GM12878 (cell line): ENCODE data around the gene CNNM3. TPM values are rescaled to one million over a fixed set of nuclear protein-coding genes. Genes with fewer than 3 reads are reported as not detected.

Experiments used
- ATAC-seq: fragments of 200-7000 bp; cut with Tn5 transposase; 3 replicates; pipeline ENCODE4 v1.9.1; 2020; ENCODE audit warnings: mild to moderate bottlenecking, moderate library complexity
- BruUV-seq: library from RNA; stranded (reverse); fragments of 400-500 nt; replicated peaks from 2 replicates; lab custom pipeline; 2021; lab: Mats Ljungman, UMichigan
- CTCF ChIA-PET: fragments of 300-600 bp; sonication (Branson Sonifier 250); formaldehyde crosslinking; extraction: SDS; loops from one replicate; lab custom pipeline; 2021; ENCODE audit warnings: inconsistent platforms; lab: Yijun Ruan, JAX
- POLR2A ChIA-PET: fragments of 350-600 bp; formaldehyde crosslinking; extraction: SDS; loops from one replicate; lab custom pipeline; 2021; ENCODE audit warnings: inconsistent platforms; lab: Charles Lee
- RAD21 ChIA-PET: fragments of 300-600 bp; sonication (Branson Sonifier 250); formaldehyde crosslinking; loops from one replicate; lab custom pipeline; 2023; ENCODE audit warnings: antibody characterized with exemption; ENCODE audit not compliant: unreplicated experiment; lab: Charles Lee
- SMC1A ChIA-PET: fragments of 300-600 bp; sonication (Branson Sonifier 250); formaldehyde crosslinking; loops from one replicate; lab custom pipeline; 2023; ENCODE audit not compliant: unreplicated experiment, uncharacterized antibody; lab: Charles Lee
- DNase-seq: peaks from one replicate; pipeline ENCODE4 v3.0.0-alpha.2; 2011; ENCODE audit warnings: low read depth, low spot score
- FAIRE-seq: peaks from 3 replicates; lab custom pipeline; 2011; peaks lifted over from hg19 to GRCh38; lab: Jason Lieb, UNC
- H2AFZ ChIP-seq: 2 replicates; pipeline ENCODE4 v1.6.0; 2011; ENCODE audit warnings: low read depth, low read length, control low read depth; ENCODE audit not compliant: control insufficient read depth
- H3K27ac ChIP-seq: 2 replicates; pipeline ENCODE4 v1.5.1; 2011; ENCODE audit warnings: control low read depth; ENCODE audit not compliant: control insufficient read depth, insufficient read depth
- H3K27me3 ChIP-seq, 2 experiments: replicated peaks in 1 of 2; 2 replicates each; pipeline versions ENCODE4 v1.6.0 to v1.6.1; 2011; ENCODE audit warnings: low read length in 1 of 2; ENCODE audit not compliant: control insufficient read depth in 2 of 2, insufficient read depth in 2 of 2
- H3K36me3 ChIP-seq, 2 experiments: 2 replicates each; pipeline ENCODE4 v1.5.1; 2011; ENCODE audit warnings: low read length in 1 of 2; ENCODE audit not compliant: control insufficient read depth in 2 of 2, insufficient read depth in 2 of 2
- H3K4me1 ChIP-seq: 2 replicates; pipeline ENCODE4 v1.6.1; 2011; ENCODE audit warnings: mild to moderate bottlenecking, low read length, moderate library complexity, mixed read lengths; ENCODE audit not compliant: control insufficient read depth, insufficient read depth
- H3K4me2 ChIP-seq: 2 replicates; pipeline ENCODE4 v1.6.0; 2011; ENCODE audit warnings: control low read depth; ENCODE audit not compliant: control insufficient read depth, insufficient read depth
- H3K4me3 ChIP-seq: fragments of 200-600 bp; sonication (generic); 2 replicates; pipeline ENCODE4 v1.5.1; 2016
- H3K79me2 ChIP-seq: 2 replicates; pipeline ENCODE4 v1.6.0; 2011; ENCODE audit warnings: low read length; ENCODE audit not compliant: control insufficient read depth, insufficient read depth
- H3K9ac ChIP-seq: 2 replicates; pipeline ENCODE4 v1.8.0; 2011; ENCODE audit warnings: low read length, control low read depth, mixed read lengths; ENCODE audit not compliant: control insufficient read depth, insufficient read depth
- H3K9me3 ChIP-seq: replicated peaks from 3 replicates; pipeline ENCODE4 v1.5.1; 2011; ENCODE audit warnings: mild to moderate bottlenecking, low read length; ENCODE audit not compliant: control insufficient read depth, insufficient read depth
- H4K20me1 ChIP-seq: 2 replicates; pipeline ENCODE4 v1.6.0; 2011; ENCODE audit not compliant: control insufficient read depth, insufficient read depth
- ATF2 ChIP-seq: IDR thresholded peaks from 2 replicates; pipeline ENCODE4 v1.6.1; 2012; ENCODE audit warnings: low read length, inconsistent platforms
- BACH1 ChIP-seq: fragments of 450-650 bp; IDR thresholded peaks from 2 replicates; pipeline ENCODE4 v1.6.1; 2017; ENCODE audit warnings: mild to moderate bottlenecking, borderline replicate concordance
- BCLAF1 ChIP-seq: fragments of 450-650 bp; IDR thresholded peaks from 2 replicates; pipeline ENCODE4 v1.6.1; 2017; ENCODE audit warnings: antibody characterized with exemption, mild to moderate bottlenecking, moderate library complexity
- CBX5 ChIP-seq: sonication (generic); IDR thresholded peaks from 2 replicates; pipeline ENCODE4 v1.6.1; 2016; ENCODE audit warnings: low read depth, moderate library complexity, mild to moderate bottlenecking, inconsistent platforms
- CHD1 ChIP-seq: IDR thresholded peaks from 2 replicates; pipeline ENCODE4 v1.6.1; 2012; ENCODE audit warnings: low read depth, low read length, improper control_type of control experiment
- CHD2 ChIP-seq: IDR thresholded peaks from 2 replicates; pipeline ENCODE4 v1.6.1; 2011; ENCODE audit warnings: low read depth, low read length, improper control_type of control experiment, borderline replicate concordance
- CREB1 ChIP-seq: IDR thresholded peaks from 2 replicates; pipeline ENCODE4 v1.6.1; 2012; ENCODE audit warnings: low read depth, mild to moderate bottlenecking, inconsistent platforms
- EGR1 ChIP-seq, 2 experiments: IDR thresholded peaks; 1 replicate in 1 of 2; 2 replicates in 1 of 2; pipeline ENCODE4 v1.6.1; 2011 to 2012; ENCODE audit warnings: low read depth in 2 of 2, low read length in 2 of 2, borderline replicate concordance in 1 of 2, mild to moderate bottlenecking in 1 of 2, moderate library complexity in 1 of 2
- FOXM1 ChIP-seq: IDR thresholded peaks from 2 replicates; pipeline ENCODE4 v1.6.1; 2012; ENCODE audit warnings: low read depth, mild to moderate bottlenecking, inconsistent platforms, low read length, moderate library complexity
- KDM1A ChIP-seq: fragments of 200-600 bp; sonication (generic); IDR thresholded peaks from 2 replicates; pipeline ENCODE4 v1.6.1; 2016; ENCODE audit warnings: borderline replicate concordance
- MEF2B ChIP-seq: fragments of 450-650 bp; IDR thresholded peaks from 2 replicates; pipeline ENCODE4 v1.6.1; 2018; ENCODE audit warnings: mild to moderate bottlenecking, moderate library complexity; ENCODE audit not compliant: partially characterized antibody, poor library complexity, severe bottlenecking
- MYB ChIP-seq: fragments of 150-350 bp; IDR thresholded peaks from 2 replicates; pipeline ENCODE4 v1.6.1; 2014; ENCODE audit warnings: mild to moderate bottlenecking, low read depth, low read length, borderline replicate concordance
- RAD21 ChIP-seq: IDR thresholded peaks from 2 replicates; pipeline ENCODE4 v1.6.1; 2011; ENCODE audit warnings: mild to moderate bottlenecking, low read depth, low read length, moderate library complexity; ENCODE audit not compliant: insufficient read depth
- RBBP5 ChIP-seq: fragments of 200-600 bp; sonication (generic); conservative IDR thresholded peaks from 2 replicates; pipeline ENCODE4 v1.6.1; 2016
- TCF12 ChIP-seq: IDR thresholded peaks from 2 replicates; pipeline ENCODE4 v1.6.1; 2011; ENCODE audit warnings: low read depth, mild to moderate bottlenecking, low read length
- ZNF384 ChIP-seq: IDR thresholded peaks from 2 replicates; pipeline ENCODE4 v1.6.1; 2012; ENCODE audit warnings: low read depth, mild to moderate bottlenecking, low read length, improper control_type of control experiment, borderline replicate concordance
- WGBS: methylation state at CpG from one replicate; pipeline ENCODE4 v1.1.6; 2016; ENCODE audit warnings: low lambda C conversion rate; ENCODE audit not compliant: insufficient replicate concordance, insufficient coverage; ENCODE audit errors: missing lambda C conversion rate; 5-methylcytosine and 5-hydroxymethylcytosine counted together
- in situ Hi-C: fragments of 300-500 bp; cut with MboI; formaldehyde crosslinking; loops from 9 replicates; pipeline ENCODE4 v1.14.3; 2018; ENCODE audit warnings: mixed read lengths
- intact Hi-C: fragments of 100-400 bp; cut with micrococcal nuclease; formaldehyde crosslinking; loops from one replicate; pipeline ENCODE4 v1.14.2; 2022; ENCODE audit not compliant: unreplicated experiment
- polyA plus RNA-seq, 11 experiments: library from polyadenylated mRNA; depleted of rRNA in 4 of 11; unstranded in 6 of 11; stranded (reverse) in 5 of 11; fragments of >200 nt; fragmentation: Nextera tagmentation in 4 of 11; fragmentation: Illumina TruSeq in 1 of 11; extraction: Ambion mirVana in 4 of 11; extraction: Trizol in 1 of 11; gene quantifications; 1 replicate in 1 of 11; 2 replicates in 10 of 11; pipeline versions ENCODE4 v1.2.1 to v1.2.3, GENCODE V29; 2011 to 2016; ENCODE audit warnings: inconsistent platforms in 2 of 11, missing spikeins in 2 of 11, low read depth in 1 of 11
- total RNA-seq, 4 experiments: library from RNA; depleted of rRNA in 3 of 4; stranded (reverse); fragments of >200 nt in 3 of 4; fragmentation: Illumina TruSeq in 1 of 4; extraction: Trizol in 1 of 4; gene quantifications; 2 replicates each; pipeline versions ENCODE4 v1.2.1 to v1.2.3, GENCODE V29; 2013 to 2021

Gene CNNM3
- total and polyA plus RNA-seq, 10 of the 15 experiments (the other 5 are each of a cell fraction or from before 2014, with no cell fraction given) = 0.72 to 14.3 (median 4.0) TPM

- intact Hi-C loops = no loop called here
- POLR2A ChIA-PET = interaction anchor here (0.6 kb wide), 1 partner anchor 98 kb away, joined by 8 read pairs; no protein-coding TSS in a partner anchor
- in situ Hi-C loops = no loop called here
Measured at GRCh38 chr2:96843538-96844268, 27.6 kb downstream of the CNNM3 start, which contains the start of gene ANKRD23. Gene ANKRD23, minus strand, starts transcription at chr2:96844021. Its CDS starts 29 bp downstream, at chr2:96843992.

GRCh38 chr2:96844405-96844808 lies 28.3 kb downstream of the CNNM3 start:
- Histone ChIP-seq H4K20me1 (no peaks in the 10 kb centered on the region), H3K27me3 (no peaks in the 10 kb centered on the region), H3K4me3 (no peak overlapping the region), H2AFZ (no peak overlapping the region), H3K79me2 (no peaks in the 10 kb centered on the region), H3K9ac (no peak overlapping the region), H3K4me2 (no peak overlapping the region), H3K36me3 (peaks cover 0 to 3% of the 10 kb centered on the region in 2 experiments; a peak in 3 of 4 replicates), H3K9me3 (no peaks in the 10 kb centered on the region), H3K4me1 (peaks cover 7% of the 10 kb centered on the region), H3K27ac (no peak overlapping the region)
- WGBS = 95% methylated on average over 17 of the region's 17 CpGs
- intact Hi-C loops = no loop called here
- ChIA-PET CTCF (interaction anchor here (1.4 kb wide), 1 partner anchor 13 kb away, joined by 3 read pairs; the partner anchor contains the start of gene ANKRD39), RAD21 (interaction anchor here (0.6 to 0.7 kb wide), 2 partner anchors 117 to 290 kb away, joined by 3 to 5 read pairs; no protein-coding TSS in a partner anchor), POLR2A (interaction anchor here (0.6 kb wide), 2 partner anchors 97 to 155 kb away, joined by 3 to 8 read pairs; no protein-coding TSS in a partner anchor), SMC1A (interaction anchor here (1.4 kb wide), 1 partner anchor 14 kb away, joined by 4 read pairs; the partner anchor contains the start of gene ANKRD39)
- no TSS peak for BruUV-seq
- in situ Hi-C loops = no loop called here
- no peak for DNase-seq
- FAIRE-seq = no peak
- ATAC-seq = no peak
- TF ChIP-seq ZNF384 (no peak), FOXM1 (no peak), RBBP5 (no peak), MEF2B (no peak), BACH1 (no peak), ATF2 (no peak), BCLAF1 (no peak)

More at GRCh38 chr2:96843538-96844268, 27.6 kb downstream of the CNNM3 start, which contains the start of gene ANKRD23:
- Histone ChIP-seq H3K36me3 (peaks cover 0 to 3% of the 10 kb centered on the region in 2 experiments; a peak in 3 of 4 replicates), H3K79me2 (no peaks in the 10 kb centered on the region), H3K4me1 (peaks cover 9% of the 10 kb centered on the region), H3K27me3 (no peaks in the 10 kb centered on the region), H3K4me3 (no peak within 1 kb of the TSS), H3K27ac (no peak within 1 kb of the TSS), H3K9ac (no peak within 1 kb of the TSS), H4K20me1 (no peaks in the 10 kb centered on the region), H3K9me3 (no peaks in the 10 kb centered on the region), H3K4me2 (no peak within 1 kb of the TSS), H2AFZ (no peak within 1 kb of the TSS)
- 91% methylated on average over 14 of the region's 14 CpGs for WGBS
- RAD21 ChIA-PET = interaction anchor here (0.8 kb wide), 1 partner anchor 14 kb away, joined by 3 read pairs; the partner anchor contains the start of gene ANKRD39
- TF ChIP-seq CREB1 = no peak
- TF ChIP-seq CHD1 = no peak
- no peak for TF ChIP-seq EGR1 (IDR thresholded peaks at IDR 0.05; ENCODE audit: borderline replicate concordance in 1 of 2, low read depth in 2 of 2, low read length in 2 of 2)
- TF ChIP-seq MYB = no peak
- no peak for TF ChIP-seq CHD2
- TF ChIP-seq KDM1A = no peak
- no peak for TF ChIP-seq TCF12
- TF ChIP-seq MEF2B = no peak
- no peak for TF ChIP-seq CBX5
- no peak for TF ChIP-seq RAD21
- no peak for FAIRE-seq
- SMC1A ChIA-PET = interaction anchor here (1.4 to 1.5 kb wide), 2 partner anchors 14 to 29 kb away, joined by 3 to 4 read pairs; partner anchors contain the start of gene ANKRD39
- ATAC-seq = no peak
- CTCF ChIA-PET = no interaction called here
- no TSS peak for BruUV-seq
- no peak for DNase-seq
